RWPE1 (cell line): ENCODE measurements around the gene TUBGCP6.
A peak's percentile ranks its signal among the peaks of the same experiment; 100 is the strongest.

Experiments used
- CTCF ChIA-PET: fragments of 350-600 bp; sonication (Branson Sonifier 250); formaldehyde crosslinking; extraction: SDS; loops from one replicate; lab custom pipeline; 2021; lab: Yijun Ruan, JAX
- POLR2A ChIA-PET: fragments of 400-600 bp; formaldehyde crosslinking; extraction: SDS; loops from one replicate; lab custom pipeline; 2020; ENCODE audit warnings: antibody characterized with exemption; ENCODE audit not compliant: low non-redundant PET; lab: Yijun Ruan, JAX
- DNase-seq: peaks from one replicate; pipeline ENCODE4 v3.0.0; 2012; ENCODE audit warnings: low spot score
- H3K27ac ChIP-seq: fragments of 450-650 bp; 2 replicates; pipeline ENCODE4 v1.5.1; 2017
- TF ChIP-seq, protein P1 (sequence below): fragments of 450-650 bp; conservative IDR thresholded peaks from 2 replicates; pipeline ENCODE4 v1.5.1; 2017; ENCODE audit warnings: low read depth, mild to moderate bottlenecking

Gene TUBGCP6

GRCh38 chr22:50269573-50269969, 24.7 kb upstream of the TUBGCP6 start:
- POLR2A ChIA-PET, result no interaction called here
- TF ChIP-seq, protein P1, sequence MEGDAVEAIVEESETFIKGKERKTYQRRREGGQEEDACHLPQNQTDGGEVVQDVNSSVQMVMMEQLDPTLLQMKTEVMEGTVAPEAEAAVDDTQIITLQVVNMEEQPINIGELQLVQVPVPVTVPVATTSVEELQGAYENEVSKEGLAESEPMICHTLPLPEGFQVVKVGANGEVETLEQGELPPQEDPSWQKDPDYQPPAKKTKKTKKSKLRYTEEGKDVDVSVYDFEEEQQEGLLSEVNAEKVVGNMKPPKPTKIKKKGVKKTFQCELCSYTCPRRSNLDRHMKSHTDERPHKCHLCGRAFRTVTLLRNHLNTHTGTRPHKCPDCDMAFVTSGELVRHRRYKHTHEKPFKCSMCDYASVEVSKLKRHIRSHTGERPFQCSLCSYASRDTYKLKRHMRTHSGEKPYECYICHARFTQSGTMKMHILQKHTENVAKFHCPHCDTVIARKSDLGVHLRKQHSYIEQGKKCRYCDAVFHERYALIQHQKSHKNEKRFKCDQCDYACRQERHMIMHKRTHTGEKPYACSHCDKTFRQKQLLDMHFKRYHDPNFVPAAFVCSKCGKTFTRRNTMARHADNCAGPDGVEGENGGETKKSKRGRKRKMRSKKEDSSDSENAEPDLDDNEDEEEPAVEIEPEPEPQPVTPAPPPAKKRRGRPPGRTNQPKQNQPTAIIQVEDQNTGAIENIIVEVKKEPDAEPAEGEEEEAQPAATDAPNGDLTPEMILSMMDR, result no peak
- DNase-seq, result no peak
- CTCF ChIA-PET, result no interaction called here
- H3K27ac ChIP-seq, result peak overlapping the region; percentile 79

DNA sequence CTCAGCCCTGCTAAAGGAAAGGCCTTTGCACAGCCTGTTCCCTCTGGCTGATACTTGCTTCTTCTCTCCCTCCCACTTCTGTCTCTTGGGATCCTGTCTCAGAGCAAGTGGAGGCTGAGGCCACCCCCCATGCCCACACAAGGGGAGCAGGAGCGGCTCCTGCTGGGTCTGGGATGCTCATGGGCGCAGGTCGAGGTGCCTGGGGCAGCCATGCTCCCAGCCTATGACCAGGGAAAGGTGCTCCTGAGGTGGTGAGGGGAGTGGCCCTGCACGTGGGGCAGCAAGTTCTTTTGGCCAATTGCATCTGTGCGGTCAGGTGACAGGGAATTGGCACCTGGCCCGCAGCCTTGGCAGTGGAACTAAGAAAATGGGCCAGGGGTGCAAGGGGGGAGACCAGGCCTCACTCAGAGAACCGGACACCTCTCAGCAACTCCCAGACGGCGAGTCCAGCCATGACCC, 23.9 kb upstream of the TUBGCP6 start:
- TF ChIP-seq, protein P1, result no peak
- POLR2A ChIA-PET, result no interaction called here
- DNase-seq, result no peak
- CTCF ChIA-PET, result no interaction called here
- H3K27ac ChIP-seq, result peak overlapping the region; percentile 79

DNA sequence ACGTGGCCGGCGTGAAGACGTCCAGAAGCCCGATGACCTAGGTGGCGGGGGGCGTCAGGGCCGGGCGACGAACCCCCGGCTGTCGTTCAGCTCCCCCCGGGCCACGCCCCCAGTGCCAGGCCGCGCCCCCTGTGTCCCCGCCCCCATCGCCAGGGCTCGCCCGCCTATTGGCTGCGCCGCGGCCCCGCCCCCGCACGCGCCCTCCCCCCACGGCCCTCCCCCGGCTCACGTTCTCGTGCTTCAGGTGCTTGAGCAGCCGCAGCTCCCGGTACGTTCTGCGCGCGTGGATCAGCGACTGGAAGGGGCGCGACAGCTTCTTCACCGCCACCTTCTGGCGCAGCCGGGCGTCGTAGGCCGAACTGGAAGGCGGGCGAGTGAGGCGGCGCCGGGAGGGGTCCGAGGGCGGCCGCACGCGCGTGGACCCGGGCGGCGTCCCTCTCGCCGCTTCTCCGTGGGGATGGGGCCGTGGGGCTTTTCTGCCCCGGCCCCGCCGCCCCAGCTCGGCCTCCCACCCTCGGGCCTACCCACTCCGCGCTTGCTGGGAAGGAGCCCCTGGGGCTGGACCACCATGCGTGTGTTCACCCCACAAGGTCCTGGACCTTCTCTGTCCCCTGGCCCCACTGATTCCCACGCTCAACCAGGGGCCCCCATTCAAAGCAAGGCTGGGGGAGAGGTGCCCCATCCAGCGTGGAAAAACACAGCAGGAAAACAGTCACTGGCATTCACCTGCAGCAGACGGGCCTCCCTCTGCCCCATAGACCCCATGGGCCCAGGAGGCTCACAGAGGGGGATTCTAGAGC, 23.0 kb upstream of the TUBGCP6 start:
- ChIA-PET CTCF (interaction anchor here (1.2 kb wide), 1 partner anchor 74 kb away, joined by 9 read pairs; no protein-coding TSS in a partner anchor), POLR2A (no interaction called here)
- TF ChIP-seq, protein P1, result peak; percentile 28; the same call in 1 of the 2 replicates
- peak overlapping the region; percentile 79 for H3K27ac ChIP-seq
- peak; percentile 80 for DNase-seq

GRCh38 chr22:50266994-50267393, 22.2 kb upstream of the TUBGCP6 start:
- POLR2A ChIA-PET, result no interaction called here
- no peak for DNase-seq
- CTCF ChIA-PET, result interaction anchor here (0.9 to 1.2 kb wide), 2 partner anchors 60 to 75 kb away, joined by 6 to 9 read pairs; no protein-coding TSS in a partner anchor
- TF ChIP-seq, protein P1, result no peak
- H3K27ac ChIP-seq, result no peak overlapping the region

- ChIA-PET POLR2A (no interaction called here), CTCF (interaction anchor here (0.6 to 0.7 kb wide), 2 partner anchors 63 to 78 kb away, joined by 3 read pairs; partner anchors contain the start of gene PPP6R2)
- TF ChIP-seq, protein P1, result no peak
- peak overlapping the region; percentile 91 for H3K27ac ChIP-seq
- DNase-seq, result no peak
Observed at GRCh38 chr22:50264946-50265669, 20.3 kb upstream of the TUBGCP6 start.

DNA sequence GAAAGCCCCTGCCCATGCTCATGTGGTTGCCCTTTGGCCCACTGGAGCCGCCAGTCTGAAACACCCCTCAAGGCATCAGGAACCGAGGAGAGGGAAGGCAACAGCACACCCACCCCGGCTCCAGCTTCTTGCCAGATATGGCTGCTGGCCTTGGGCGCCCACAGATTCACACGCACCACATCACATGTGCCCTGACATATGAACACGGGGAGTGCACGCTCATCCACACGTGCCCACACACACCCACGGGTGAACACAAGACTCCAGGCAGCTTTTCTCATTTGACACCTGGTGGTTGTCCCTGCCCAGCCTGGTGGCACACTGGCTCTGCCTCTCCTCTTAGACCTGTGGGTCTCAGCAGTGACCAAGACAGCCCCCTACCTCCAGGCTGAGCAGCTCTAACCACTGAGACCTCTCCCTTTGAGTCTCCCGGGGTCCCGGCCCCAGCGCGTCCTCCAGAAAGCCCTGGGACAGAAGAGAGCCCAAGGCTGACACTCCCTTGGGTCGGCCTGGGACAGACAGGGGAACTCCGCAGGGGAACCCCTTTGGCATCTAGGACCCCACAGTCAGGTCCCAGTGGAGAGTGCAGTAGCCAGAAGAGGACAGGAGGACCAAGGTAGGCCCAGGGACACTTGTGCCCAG, 19.4 kb upstream of the TUBGCP6 start:
- TF ChIP-seq, protein P1, result no peak
- ChIA-PET CTCF (interaction anchor here (0.6 kb wide), 1 partner anchor 64 kb away, joined by 3 read pairs; no protein-coding TSS in a partner anchor), POLR2A (no interaction called here)
- DNase-seq, result no peak
- peak overlapping the region; percentile 91 for H3K27ac ChIP-seq
